Progenitor cell of endocrine pancreas (in vitro differentiated cells): Measurements from ENCODE around the gene RPL36. TPM values are rescaled to one million over a fixed set of nuclear protein-coding genes. Genes with fewer than 3 reads are reported as not detected.
A peak's percentile ranks its signal among the peaks of the same experiment; 100 is the strongest.

Experiments used
- DNase-seq: peaks from one replicate; pipeline ENCODE4 v3.0.0; 2021; ENCODE audit warnings: low spot score; ENCODE audit not compliant: unreplicated experiment
- H3K27ac Mint-ChIP-seq: 2 replicates; pipeline ENCODE4 v1.8.0; 2021; ENCODE audit warnings: mild to moderate bottlenecking, moderate library complexity, mixed read lengths
- H3K27me3 Mint-ChIP-seq: 2 replicates; pipeline ENCODE4 v1.8.0; 2021; ENCODE audit warnings: mixed read lengths
- H3K36me3 Mint-ChIP-seq: 2 replicates; pipeline ENCODE4 v1.8.0; 2022; ENCODE audit warnings: mixed read lengths; ENCODE audit not compliant: insufficient read depth
- H3K4me1 Mint-ChIP-seq: 2 replicates; pipeline ENCODE4 v1.8.0; 2021; ENCODE audit warnings: low read depth, mixed read lengths
- H3K4me3 Mint-ChIP-seq: 2 replicates; pipeline ENCODE4 v1.8.0; 2021; ENCODE audit warnings: low read depth, mild to moderate bottlenecking, moderate library complexity, mixed read lengths
- H3K9me3 Mint-ChIP-seq: 2 replicates; pipeline ENCODE4 v1.8.0; 2021; ENCODE audit warnings: low read depth, mixed read lengths
- CTCF ChIP-seq: fragments of 200-600 bp; sonication (generic); IDR thresholded peaks from one replicate; pipeline ENCODE4 v1.5.0; 2021; ENCODE audit warnings: antibody characterized with exemption, mild to moderate bottlenecking; ENCODE audit not compliant: unreplicated experiment
- total RNA-seq: library from RNA; stranded (reverse); gene quantifications from 2 replicates; pipeline ENCODE4 v1.2.1, GENCODE V29; 2021

Gene RPL36
- total RNA-seq, 1 donor from 2014 or later, result 720 TPM

DNA sequence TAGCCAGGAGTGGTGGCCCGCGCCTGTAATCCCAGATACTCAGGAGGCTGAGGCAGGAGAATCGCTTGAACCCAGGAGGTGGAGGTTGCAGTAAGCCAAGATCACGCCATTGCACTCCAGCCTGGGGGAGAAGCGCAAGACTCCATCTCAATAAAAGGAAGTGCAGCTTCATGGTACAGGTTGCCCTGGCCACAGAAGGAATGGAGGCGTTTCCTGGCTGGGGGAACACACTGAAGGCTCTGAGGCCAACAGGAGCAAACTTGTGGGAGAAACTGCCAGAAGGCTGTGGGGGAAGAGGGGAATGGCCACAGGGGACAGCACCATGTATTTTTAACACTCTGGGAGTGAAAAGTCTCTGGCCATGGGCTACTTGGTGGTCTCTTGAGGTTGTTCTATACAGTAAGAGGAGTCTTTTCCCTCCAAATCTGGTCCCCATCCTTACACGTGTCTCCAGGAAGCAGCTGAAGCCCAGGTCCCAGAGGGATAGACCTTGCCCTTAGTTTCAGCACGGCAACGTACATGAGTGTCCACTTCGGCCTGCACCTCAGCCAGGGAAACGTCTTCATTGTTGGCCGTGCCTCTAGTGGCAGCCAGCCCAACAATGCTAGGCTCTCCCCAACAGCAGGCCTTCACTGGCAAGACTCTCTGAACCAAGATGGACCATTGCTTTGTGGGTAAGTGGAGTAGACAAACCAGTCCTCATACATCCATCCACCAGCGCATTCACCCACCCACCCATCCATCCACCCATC, 17.2 kb upstream of the RPL36 start:
- H3K4me1 Mint-ChIP-seq, result no peaks in the 10 kb centered on the region
- DNase-seq, result no peak
- H3K36me3 Mint-ChIP-seq, result peaks cover 19% of the 10 kb centered on the region
- no peaks in the 10 kb centered on the region for H3K9me3 Mint-ChIP-seq
- no peak for TF ChIP-seq CTCF
- no peak overlapping the region for H3K4me3 Mint-ChIP-seq
- H3K27ac Mint-ChIP-seq, result no peak overlapping the region
- no peaks in the 10 kb centered on the region for H3K27me3 Mint-ChIP-seq

- Mint-ChIP-seq H3K27me3 (no peaks in the 10 kb centered on the region), H3K9me3 (no peaks in the 10 kb centered on the region), H3K36me3 (peaks cover 19% of the 10 kb centered on the region), H3K4me3 (no peak overlapping the region), H3K4me1 (no peaks in the 10 kb centered on the region), H3K27ac (no peak overlapping the region)
- DNase-seq, result no peak
- TF ChIP-seq CTCF, result no peak
These were observed 16.3 kb upstream of the RPL36 start for GRCh38 chr19:5673752-5674151.

- TF ChIP-seq CTCF, result no peak
- H3K36me3 Mint-ChIP-seq, result peaks cover 16% of the 10 kb centered on the region
- no peak overlapping the region for H3K4me3 Mint-ChIP-seq
These were observed 15.4 kb upstream of the RPL36 start for GRCh38 chr19:5674714-5675113.

GRCh38 chr19:5676105-5676771, 13.9 kb upstream of the RPL36 start:
- H3K27ac Mint-ChIP-seq, result peak overlapping the region; percentile 62
- no peak for TF ChIP-seq CTCF
- H3K36me3 Mint-ChIP-seq, result peaks cover 10% of the 10 kb centered on the region
- H3K9me3 Mint-ChIP-seq, result no peaks in the 10 kb centered on the region
- no peak overlapping the region for H3K4me3 Mint-ChIP-seq
- no peaks in the 10 kb centered on the region for H3K27me3 Mint-ChIP-seq
- peaks cover 9% of the 10 kb centered on the region for H3K4me1 Mint-ChIP-seq
- DNase-seq, result no peak

More at GRCh38 chr19:5674714-5675113, 15.4 kb upstream of the RPL36 start:
- no peak for DNase-seq
- Mint-ChIP-seq H3K4me1 (peaks cover 4% of the 10 kb centered on the region), H3K9me3 (no peaks in the 10 kb centered on the region), H3K27ac (no peak overlapping the region), H3K27me3 (no peaks in the 10 kb centered on the region)

DNA sequence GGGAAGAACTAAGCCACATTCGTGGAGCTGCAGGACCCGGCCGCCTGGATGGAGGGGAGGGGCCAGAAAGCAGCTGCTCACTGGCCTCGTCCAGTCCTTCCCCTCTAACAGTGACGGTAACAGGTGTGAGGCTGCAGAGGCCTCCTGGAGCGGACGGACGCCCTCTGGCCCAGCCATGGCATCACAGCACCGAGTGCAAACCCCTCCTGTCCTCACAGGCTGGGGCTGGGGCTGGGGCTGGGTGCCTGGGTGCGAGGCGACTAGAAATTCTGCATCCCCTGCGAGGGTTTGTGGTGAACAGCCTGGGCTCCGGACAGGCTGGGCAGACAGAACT, 13.4 kb upstream of the RPL36 start:
- no peak for DNase-seq
- Mint-ChIP-seq H3K27ac (no peak overlapping the region), H3K4me1 (peaks cover 13% of the 10 kb centered on the region), H3K27me3 (no peaks in the 10 kb centered on the region), H3K36me3 (peaks cover 9% of the 10 kb centered on the region), H3K9me3 (no peaks in the 10 kb centered on the region), H3K4me3 (no peak overlapping the region)
- no peak for TF ChIP-seq CTCF
